GM12892 (cell line): ENCODE measurements around the gene RAB33A.
A peak's percentile ranks its signal among the peaks of the same experiment; 100 is the strongest.

Source experiments
- DNase-seq: peaks from one replicate; pipeline ENCODE4 v3.0.0; 2011; ENCODE audit not compliant: insufficient read length
- FAIRE-seq: peaks from 2 replicates; lab custom pipeline; 2011; peaks lifted over from hg19 to GRCh38; lab: Jason Lieb, UNC
- POLR2A ChIP-seq: IDR thresholded peaks from 2 replicates; pipeline ENCODE4 v1.6.1; 2011; ENCODE audit warnings: low read depth, low read length, control low read depth
- POLR2AphosphoS5 ChIP-seq: IDR thresholded peaks from 2 replicates; pipeline ENCODE4 v1.6.1; 2011; ENCODE audit warnings: low read depth, low read length, control low read depth
- TAF1 ChIP-seq: IDR thresholded peaks from 2 replicates; pipeline ENCODE4 v1.6.1; 2011; ENCODE audit warnings: low read depth, mild to moderate bottlenecking, control low read depth, low read length, borderline replicate concordance

Gene RAB33A

GRCh38 chrX:130159776-130160175, 12.0 kb upstream of the RAB33A start:
- TF ChIP-seq POLR2AphosphoS5, result no peak
- TF ChIP-seq POLR2A, result no peak
- TF ChIP-seq TAF1, result no peak
- FAIRE-seq (no peak), DNase-seq (no peak)

- DNase-seq (no peak), FAIRE-seq (no peak)
- TF ChIP-seq POLR2A, result no peak
- TF ChIP-seq POLR2AphosphoS5, result no peak
- TF ChIP-seq TAF1, result no peak
Measured at GRCh38 chrX:130162094-130162735, 9.5 kb upstream of the RAB33A start.

GRCh38 chrX:130163398-130163797, 8.4 kb upstream of the RAB33A start:
- TF ChIP-seq POLR2AphosphoS5 (no peak), TAF1 (no peak), POLR2A (no peak)
- DNase-seq (no peak), FAIRE-seq (peak; percentile 14)

- DNase-seq, result no peak
- TF ChIP-seq POLR2A, result no peak
- TF ChIP-seq POLR2AphosphoS5, result no peak
- TF ChIP-seq TAF1, result no peak
- FAIRE-seq, result peak; percentile 51
Measured at GRCh38 chrX:130165181-130165702, 6.5 kb upstream of the RAB33A start.

GRCh38 chrX:130165703-130166502, 5.9 kb upstream of the RAB33A start, which contains the start of gene AIFM1:
Gene AIFM1 (minus strand): TSS chrX:130165841. CDS start chrX:130165656, 185 bp downstream.
- TF ChIP-seq POLR2A, result peak; percentile 80; the same call in 1 of the 2 replicates
- peak; percentile 75 for TF ChIP-seq POLR2AphosphoS5
- TF ChIP-seq TAF1, result no peak
- peak; percentile 85 for FAIRE-seq

GRCh38 chrX:130166503-130166777, 5.3 kb upstream of the RAB33A start:
- TF ChIP-seq TAF1, result no peak
- no peak for TF ChIP-seq POLR2AphosphoS5
- TF ChIP-seq POLR2A, result no peak
- DNase-seq, result no peak
- no peak for FAIRE-seq

More at GRCh38 chrX:130165703-130166502, 5.9 kb upstream of the RAB33A start, which contains the start of gene AIFM1:
- DNase-seq, result peak; percentile 72

- TF ChIP-seq POLR2A (no peak), POLR2AphosphoS5 (no peak), TAF1 (no peak)
- DNase-seq, result no peak
- no peak for FAIRE-seq
Measured at GRCh38 chrX:130167040-130167439, 4.7 kb upstream of the RAB33A start.

GRCh38 chrX:130170752-130171445, 863 bp upstream of the RAB33A start:
- FAIRE-seq (no peak), DNase-seq (peak; percentile 48)
- TF ChIP-seq POLR2A (no peak), POLR2AphosphoS5 (no peak)

GRCh38 chrX:130172127-130172845, 524 bp downstream of the RAB33A start:
- FAIRE-seq (peak; percentile 66), DNase-seq (no peak)
- TF ChIP-seq POLR2A, result no peak
- TF ChIP-seq TAF1, result no peak
- no peak for TF ChIP-seq POLR2AphosphoS5

- FAIRE-seq (peak; percentile 75), DNase-seq (no peak)
- TF ChIP-seq POLR2A (peak; percentile 57; the same call in 1 of the 2 replicates), TAF1 (no peak), POLR2AphosphoS5 (peak; percentile 56; the same call in 1 of the 2 replicates)
Measured at GRCh38 chrX:130173190-130173895, 1.6 kb downstream of the RAB33A start.
